HEK293 (cell line): ENCODE measurements around the gene NSMCE1.

Experiments
- CTCF ChIA-PET: fragments of 350-600 bp; formaldehyde crosslinking; extraction: SDS; loops from one replicate; lab custom pipeline; 2021; ENCODE audit warnings: antibody characterized with exemption; lab: Yijun Ruan, JAX
- POLR2A ChIA-PET: fragments of 300-600 bp; formaldehyde crosslinking; extraction: SDS; loops from one replicate; lab custom pipeline; 2020; ENCODE audit warnings: antibody characterized with exemption, inconsistent platforms; lab: Yijun Ruan, JAX
- H3K27ac ChIP-seq: fragments of 200-500 bp; sonication (Bioruptor generic); 2 replicates; pipeline ENCODE4 v1.5.1; 2014; ENCODE audit warnings: low read depth, low read length, control low read depth, inconsistent platforms; ENCODE audit errors: extremely low read depth
- H3K36me3 ChIP-seq, 2 experiments: fragments of 200-500 bp in 1 of 2; sonication (Bioruptor generic) in 1 of 2; 1 replicate in 1 of 2; 2 replicates in 1 of 2; pipeline ENCODE4 v1.5.1; 2014 to 2017; ENCODE audit warnings: inconsistent platforms in 2 of 2, low read length in 2 of 2; ENCODE audit not compliant: control insufficient read depth in 2 of 2, insufficient read depth in 1 of 2
- H3K4me1 ChIP-seq: fragments of 200-500 bp; sonication (Bioruptor generic); 2 replicates; pipeline ENCODE4 v1.5.1; 2014; ENCODE audit warnings: mild to moderate bottlenecking, low read length, inconsistent platforms; ENCODE audit not compliant: control insufficient read depth, insufficient read depth
- H3K4me3 ChIP-seq: 2 replicates; pipeline ENCODE4 v1.5.1; 2011; ENCODE audit warnings: low read depth, mild to moderate bottlenecking, control low read depth, low read length, moderate library complexity
- H3K9me3 ChIP-seq: fragments of 200-500 bp; sonication (Bioruptor generic); 2 replicates; pipeline ENCODE4 v1.5.1; 2014; ENCODE audit warnings: low read depth, low read length, inconsistent platforms; ENCODE audit not compliant: control insufficient read depth, insufficient read depth
- MYNN ChIP-seq: fragments of 450-650 bp; formaldehyde crosslinking; IDR thresholded peaks from 2 replicates; pipeline ENCODE4 v1.5.1; 2016; ENCODE audit warnings: missing biosample characterization, missing genetic modification characterization, borderline replicate concordance
- PRDM1 ChIP-seq: fragments of 450-650 bp; formaldehyde crosslinking; IDR thresholded peaks from 2 replicates; pipeline ENCODE4; 2016; ENCODE audit warnings: missing biosample characterization, missing genetic modification characterization
- SCRT2 ChIP-seq: fragments of 450-650 bp; formaldehyde crosslinking; IDR thresholded peaks from 2 replicates; pipeline ENCODE4 v1.5.1; 2016; ENCODE audit warnings: missing biosample characterization, missing genetic modification characterization
- SP3 ChIP-seq: fragments of 450-650 bp; formaldehyde crosslinking; IDR thresholded peaks from 2 replicates; pipeline ENCODE4 v1.5.1; 2016; ENCODE audit warnings: missing biosample characterization, missing genetic modification characterization
- TCF7L2 ChIP-seq: IDR thresholded peaks from 2 replicates; pipeline ENCODE4 v1.6.1; 2011; ENCODE audit warnings: low read depth, mild to moderate bottlenecking, inconsistent platforms, low read length, moderate library complexity, borderline replicate concordance
- ZBTB21 ChIP-seq: fragments of 450-650 bp; formaldehyde crosslinking; IDR thresholded peaks from 2 replicates; pipeline ENCODE4 v1.5.1; 2017; ENCODE audit warnings: missing biosample characterization, missing genetic modification characterization
- ZNF155 ChIP-seq: fragments of 450-650 bp; formaldehyde crosslinking; IDR thresholded peaks from 2 replicates; pipeline ENCODE4 v1.5.1; 2016; ENCODE audit warnings: missing biosample characterization, missing genetic modification characterization
- ZNF366 ChIP-seq: fragments of 450-650 bp; formaldehyde crosslinking; conservative IDR thresholded peaks from 2 replicates; pipeline ENCODE4 v1.5.1; 2016; ENCODE audit warnings: missing biosample characterization, missing genetic modification characterization
- ZNF37A ChIP-seq: fragments of 450-650 bp; IDR thresholded peaks from 2 replicates; pipeline ENCODE4 v1.5.1; 2018; ENCODE audit warnings: missing biosample characterization, missing genetic modification characterization
- ZNF521 ChIP-seq: fragments of 450-650 bp; formaldehyde crosslinking; IDR thresholded peaks from 2 replicates; pipeline ENCODE4 v1.5.1; 2017; ENCODE audit warnings: missing biosample characterization, mild to moderate bottlenecking, missing genetic modification characterization
- ZNF544 ChIP-seq: fragments of 450-650 bp; formaldehyde crosslinking; IDR thresholded peaks from 2 replicates; pipeline ENCODE4 v1.5.0; 2017; ENCODE audit warnings: missing biosample characterization, missing genetic modification characterization
- ZNF558 ChIP-seq: fragments of 450-650 bp; formaldehyde crosslinking; IDR thresholded peaks from 2 replicates; pipeline ENCODE4 v1.5.1; 2016; ENCODE audit warnings: missing biosample characterization, missing genetic modification characterization
- ZNF561 ChIP-seq: fragments of 450-650 bp; IDR thresholded peaks from 2 replicates; pipeline ENCODE4 v1.5.1; 2018; ENCODE audit warnings: missing biosample characterization, missing genetic modification characterization, borderline replicate concordance
- ZNF660 ChIP-seq: fragments of 450-650 bp; IDR thresholded peaks from 2 replicates; pipeline ENCODE4 v1.5.1; 2018; ENCODE audit warnings: missing biosample characterization, mild to moderate bottlenecking, missing genetic modification characterization
- ZNF664 ChIP-seq: fragments of 450-650 bp; formaldehyde crosslinking; IDR thresholded peaks from 2 replicates; pipeline ENCODE4 v1.5.1; 2016; ENCODE audit warnings: missing biosample characterization, missing genetic modification characterization
- ZNF670 ChIP-seq: fragments of 450-650 bp; formaldehyde crosslinking; IDR thresholded peaks from 2 replicates; pipeline ENCODE4 v1.5.1; 2016; ENCODE audit warnings: missing biosample characterization, missing genetic modification characterization, low read depth
- ZNF830 ChIP-seq: fragments of 450-650 bp; IDR thresholded peaks from 2 replicates; pipeline ENCODE4 v1.5.0; 2018; ENCODE audit warnings: missing biosample characterization, missing genetic modification characterization, low read depth, mild to moderate bottlenecking, moderate library complexity
- ZXDB ChIP-seq: fragments of 450-650 bp; formaldehyde crosslinking; IDR thresholded peaks from 2 replicates; pipeline ENCODE4 v1.5.1; 2016; ENCODE audit warnings: missing biosample characterization, missing genetic modification characterization
- TF ChIP-seq, protein P1 (sequence below): fragments of 450-650 bp; IDR thresholded peaks from 2 replicates; pipeline ENCODE4 v1.5.1; 2018; ENCODE audit warnings: missing biosample characterization, missing genetic modification characterization
- TF ChIP-seq, protein P2 (sequence below): fragments of 450-650 bp; formaldehyde crosslinking; IDR thresholded peaks from 2 replicates; pipeline ENCODE4 v1.5.0; 2017; ENCODE audit warnings: missing biosample characterization, missing genetic modification characterization, borderline replicate concordance

The NSMCE1 gene

DNA sequence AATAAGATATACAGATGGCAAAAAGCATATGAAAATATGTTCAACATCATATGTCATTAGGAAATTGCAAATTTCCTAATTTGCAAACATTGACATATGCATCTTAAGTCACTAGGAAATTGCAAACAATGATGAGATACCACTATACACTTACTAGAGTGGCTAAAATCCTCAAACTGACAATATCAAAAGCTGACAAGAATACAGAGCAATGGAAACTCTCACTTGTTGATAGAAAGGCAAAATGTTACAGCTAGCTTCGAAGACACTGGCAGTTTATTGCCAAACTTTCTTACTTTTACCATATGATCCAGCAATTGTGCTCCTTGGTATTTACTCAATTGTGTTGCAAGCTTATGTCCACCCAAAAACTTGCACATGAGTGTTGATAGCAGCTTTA, 40.2 kb upstream of the NSMCE1 start:
- no peak for TF ChIP-seq ZNF37A (tag by site-specific recombination)
- TF ChIP-seq SCRT2 (tag by site-specific recombination): peak; percentile 47; the same call in 1 of the 2 replicates
- Histone ChIP-seq H3K4me3 (no peak overlapping the region), H3K9me3 (no peaks in the 10 kb centered on the region), H3K4me1 (no peaks in the 10 kb centered on the region), H3K36me3 (no peaks in the 10 kb centered on the region), H3K27ac (no peak overlapping the region)
- ChIA-PET CTCF (no interaction called here), POLR2A (no interaction called here)

DNA sequence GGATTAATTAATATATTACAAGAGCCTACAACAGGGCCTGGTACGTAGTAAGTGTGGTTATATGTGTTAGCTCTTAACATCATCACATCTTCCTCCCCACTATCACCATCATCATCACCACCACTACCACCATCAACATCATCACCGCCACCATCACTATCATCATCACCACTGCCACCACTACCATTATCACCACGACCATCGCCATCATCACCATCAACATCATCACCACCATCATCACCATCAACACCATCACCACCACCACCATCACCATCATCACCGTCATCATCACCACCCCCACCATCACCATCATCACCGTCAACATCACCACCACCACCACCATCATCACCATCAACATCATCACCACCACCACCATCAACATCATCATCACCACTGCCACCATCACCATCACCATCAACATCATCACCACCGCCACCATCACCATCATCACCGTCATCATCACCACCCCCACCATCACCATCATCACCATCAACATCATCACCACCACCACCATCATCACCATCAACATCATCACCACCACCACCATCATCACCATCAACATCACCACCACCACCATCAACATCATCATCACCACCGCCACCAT, 37.4 kb upstream of the NSMCE1 start:
- ChIA-PET POLR2A (interaction anchor here (0.9 kb wide), 1 partner anchor 102 kb away, joined by 3 read pairs; the partner anchor contains the start of gene KDM8), CTCF (no interaction called here)
- H3K27ac ChIP-seq: no peak overlapping the region

DNA sequence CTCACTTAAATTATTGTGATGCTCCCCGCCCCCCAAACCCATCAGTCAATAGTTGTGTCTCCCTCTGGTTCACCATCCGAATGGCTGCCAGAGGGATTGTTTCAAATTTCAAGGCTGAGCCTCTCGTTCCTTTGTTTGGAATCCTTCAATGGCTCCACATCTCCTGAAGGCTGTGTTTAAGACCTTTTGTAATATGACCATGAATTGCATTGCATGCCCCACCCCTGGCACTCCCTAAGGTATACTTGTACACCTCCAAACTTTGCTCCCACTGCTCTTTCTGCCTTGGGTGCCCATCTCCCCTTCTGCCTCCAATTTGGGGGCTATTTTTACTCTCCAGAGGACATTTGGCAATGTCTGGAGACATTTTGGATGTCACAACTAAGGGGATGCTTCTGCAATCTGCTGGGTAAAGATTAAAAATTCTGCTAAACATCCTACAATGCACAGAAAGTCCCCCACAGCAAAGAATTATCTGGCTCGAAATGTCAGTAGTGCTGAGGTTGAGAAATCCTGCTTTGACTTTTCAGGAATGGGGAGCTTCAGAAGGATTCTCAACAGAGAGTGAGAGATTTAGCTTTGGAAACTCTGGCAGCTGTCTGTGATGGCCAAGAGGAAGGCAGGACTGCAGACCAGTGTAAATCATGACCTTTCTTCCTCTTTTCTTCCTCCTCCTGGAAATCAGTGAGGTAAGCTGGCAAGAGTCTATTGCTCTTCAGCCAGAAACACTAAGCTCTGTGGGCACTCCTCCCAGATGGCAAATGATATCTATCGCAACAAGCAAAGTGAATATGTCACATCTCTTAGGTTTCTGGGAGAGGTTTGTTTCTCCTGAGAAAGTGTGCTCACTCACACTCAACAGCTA, 36.5 kb upstream of the NSMCE1 start:
- CTCF ChIA-PET: interaction anchor here (0.6 kb wide), 1 partner anchor 20 kb away, joined by 3 read pairs; no protein-coding TSS in a partner anchor
- H3K27ac ChIP-seq: no peak overlapping the region
- POLR2A ChIA-PET: interaction anchor here (0.6 to 0.9 kb wide), 2 partner anchors 101 to 156 kb away, joined by 3 to 4 read pairs; partner anchors contain the start of gene KDM8
- no peak overlapping the region for H3K4me3 ChIP-seq
- TF ChIP-seq ZNF521 (no peak), ZBTB21 (tag by site-specific recombination) (no peak), ZNF670 (tag by site-specific recombination) (no peak), TCF7L2 (no peak), ZNF558 (tag by site-specific recombination) (no peak), ZNF561 (tag by site-specific recombination) (no peak), MYNN (no peak)
- no peaks in the 10 kb centered on the region for H3K9me3 ChIP-seq
- H3K4me1 ChIP-seq: no peaks in the 10 kb centered on the region
- no peaks in the 10 kb centered on the region for H3K36me3 ChIP-seq

More for the DNA sequence above, 37.4 kb upstream of the NSMCE1 start:
- Histone ChIP-seq H3K4me3 (no peak overlapping the region), H3K9me3 (no peaks in the 10 kb centered on the region), H3K36me3 (no peaks in the 10 kb centered on the region), H3K4me1 (no peaks in the 10 kb centered on the region)
- TF ChIP-seq, protein P1, sequence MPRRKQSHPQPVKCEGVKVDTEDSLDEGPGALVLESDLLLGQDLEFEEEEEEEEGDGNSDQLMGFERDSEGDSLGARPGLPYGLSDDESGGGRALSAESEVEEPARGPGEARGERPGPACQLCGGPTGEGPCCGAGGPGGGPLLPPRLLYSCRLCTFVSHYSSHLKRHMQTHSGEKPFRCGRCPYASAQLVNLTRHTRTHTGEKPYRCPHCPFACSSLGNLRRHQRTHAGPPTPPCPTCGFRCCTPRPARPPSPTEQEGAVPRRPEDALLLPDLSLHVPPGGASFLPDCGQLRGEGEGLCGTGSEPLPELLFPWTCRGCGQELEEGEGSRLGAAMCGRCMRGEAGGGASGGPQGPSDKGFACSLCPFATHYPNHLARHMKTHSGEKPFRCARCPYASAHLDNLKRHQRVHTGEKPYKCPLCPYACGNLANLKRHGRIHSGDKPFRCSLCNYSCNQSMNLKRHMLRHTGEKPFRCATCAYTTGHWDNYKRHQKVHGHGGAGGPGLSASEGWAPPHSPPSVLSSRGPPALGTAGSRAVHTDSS (tag by site-specific recombination): peak; percentile 90
- TF ChIP-seq, protein P2, sequence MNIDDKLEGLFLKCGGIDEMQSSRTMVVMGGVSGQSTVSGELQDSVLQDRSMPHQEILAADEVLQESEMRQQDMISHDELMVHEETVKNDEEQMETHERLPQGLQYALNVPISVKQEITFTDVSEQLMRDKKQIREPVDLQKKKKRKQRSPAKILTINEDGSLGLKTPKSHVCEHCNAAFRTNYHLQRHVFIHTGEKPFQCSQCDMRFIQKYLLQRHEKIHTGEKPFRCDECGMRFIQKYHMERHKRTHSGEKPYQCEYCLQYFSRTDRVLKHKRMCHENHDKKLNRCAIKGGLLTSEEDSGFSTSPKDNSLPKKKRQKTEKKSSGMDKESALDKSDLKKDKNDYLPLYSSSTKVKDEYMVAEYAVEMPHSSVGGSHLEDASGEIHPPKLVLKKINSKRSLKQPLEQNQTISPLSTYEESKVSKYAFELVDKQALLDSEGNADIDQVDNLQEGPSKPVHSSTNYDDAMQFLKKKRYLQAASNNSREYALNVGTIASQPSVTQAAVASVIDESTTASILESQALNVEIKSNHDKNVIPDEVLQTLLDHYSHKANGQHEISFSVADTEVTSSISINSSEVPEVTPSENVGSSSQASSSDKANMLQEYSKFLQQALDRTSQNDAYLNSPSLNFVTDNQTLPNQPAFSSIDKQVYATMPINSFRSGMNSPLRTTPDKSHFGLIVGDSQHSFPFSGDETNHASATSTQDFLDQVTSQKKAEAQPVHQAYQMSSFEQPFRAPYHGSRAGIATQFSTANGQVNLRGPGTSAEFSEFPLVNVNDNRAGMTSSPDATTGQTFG: no peak

DNA sequence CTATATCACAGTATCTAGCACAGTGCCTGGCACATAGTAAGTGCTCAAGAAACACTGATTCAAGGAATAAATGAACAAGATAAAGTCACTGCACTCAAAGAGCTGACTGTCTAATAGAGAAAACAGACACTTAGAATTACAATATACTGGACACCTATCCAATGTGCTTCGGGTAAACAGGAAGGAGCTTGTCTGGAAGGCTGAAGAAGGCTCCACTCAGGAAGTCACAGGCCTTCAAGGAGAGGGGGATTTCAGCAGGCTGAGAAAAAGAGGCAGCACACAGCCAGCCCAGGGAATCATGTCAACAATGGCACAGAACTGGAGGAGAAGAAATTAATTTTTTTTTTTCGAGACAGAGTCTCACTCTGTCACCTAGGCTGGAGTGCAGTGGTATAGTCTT, 35.5 kb upstream of the NSMCE1 start:
- H3K9me3 ChIP-seq: no peaks in the 10 kb centered on the region
- H3K4me3 ChIP-seq: no peak overlapping the region
- ChIA-PET CTCF (interaction anchor here (0.7 to 1.1 kb wide), 2 partner anchors 30 to 64 kb away, joined by 4 to 5 read pairs; no protein-coding TSS in a partner anchor), POLR2A (no interaction called here)
- H3K27ac ChIP-seq: no peak overlapping the region
- no peaks in the 10 kb centered on the region for H3K36me3 ChIP-seq
- no peaks in the 10 kb centered on the region for H3K4me1 ChIP-seq
- TF ChIP-seq ZNF660 (tag by site-specific recombination) (no peak), ZXDB (no peak), ZNF664 (tag by site-specific recombination) (peak; percentile 1; the same call in 1 of the 2 replicates), ZNF366 (no peak), PRDM1 (tag by site-specific recombination) (no peak), ZNF155 (no peak), SP3 (no peak), ZNF544 (tag by site-specific recombination) (no peak), ZNF830 (no peak)
